Body of pancreas (tissue), 4 donors: ENCODE results near the gene HESX1. TPM values are rescaled to one million over a fixed set of nuclear protein-coding genes. Genes with fewer than 3 reads are reported as not detected.

ENCODE experiments used
- ATAC-seq: fragments of 150-250 bp; one replicate; pipeline ENCODE4 v1.9.1; 2016
- DNase-seq, 4 donors: peaks; one replicate each; pipeline ENCODE4 v3.0.0-alpha.2; 2019
- H3K27ac ChIP-seq, 4 donors: fragments of 200-600 bp; sonication (generic); 1 replicate in 3 of 4; 2 replicates in 1 of 4; pipeline versions ENCODE4 v1.5.1 to v1.6.1; 2016 to 2019; ENCODE audit warnings: mild to moderate bottlenecking in 1 of 4, mixed read lengths in 1 of 4, moderate library complexity in 1 of 4
- H3K27me3 ChIP-seq, 2 donors: fragments of 200-600 bp; sonication (generic); one replicate each; pipeline ENCODE4 v1.6.0; 2016; ENCODE audit warnings: mild to moderate bottlenecking in 1 of 2
- H3K36me3 ChIP-seq, 2 donors: fragments of 200-600 bp; sonication (generic); replicated peaks in 1 of 2; 2 replicates each; pipeline ENCODE4 v1.5.1; 2016; ENCODE audit warnings: low read depth in 2 of 2; ENCODE audit not compliant: insufficient read depth in 1 of 2
- H3K4me1 ChIP-seq: fragments of 200-600 bp; sonication (generic); one replicate; pipeline ENCODE4 v1.6.0; 2016
- H3K4me3 ChIP-seq, 2 donors: fragments of 200-600 bp; sonication (generic); 1 replicate in 1 of 2; 2 replicates in 1 of 2; pipeline ENCODE4 v1.5.1; 2016 to 2019
- H3K9me3 ChIP-seq, 3 donors: fragments of 200-600 bp; sonication (generic); 1 replicate in 2 of 3; 2 replicates in 1 of 3; pipeline ENCODE4 v1.5.1; 2016
- CTCF ChIP-seq, 7 experiments: fragments of 450-650 bp in 4 of 7; fragments of 200-600 bp in 3 of 7; sonication (generic) in 3 of 7; IDR thresholded peaks; one replicate each; pipeline ENCODE4 v1.5.1; 2016 to 2019; ENCODE audit warnings: antibody characterized with exemption in 7 of 7
- POLR2A ChIP-seq, 3 donors: fragments of 450-650 bp; IDR thresholded peaks; one replicate each; pipeline ENCODE4 v1.6.1; 2016; ENCODE audit warnings: antibody characterized with exemption in 3 of 3, mild to moderate bottlenecking in 2 of 3
- WGBS, 2 donors: methylation state at CpG; one replicate each; pipeline ENCODE4 v1.1.5; 2017; 5-methylcytosine and 5-hydroxymethylcytosine counted together
- intact Hi-C: fragments of 100-400 bp; cut with DNase I; formaldehyde crosslinking; loops from one replicate; pipeline ENCODE4 v1.15.1; 2023
- total RNA-seq, 2 donors: library from RNA; depleted of rRNA; stranded (reverse); fragments of >200 nt; gene quantifications; one replicate each; pipeline ENCODE4 v1.1.0, GENCODE V29; 2016

Gene HESX1
- total RNA-seq, 2 donors from 2014 or later, result not detected

- intact Hi-C loops, result no loop called here
- Histone ChIP-seq H3K36me3 (no peaks in the 10 kb centered on the region), H3K4me3 (no peak overlapping the region), H3K27me3 (no peaks in the 10 kb centered on the region), H3K9me3 (no peaks in the 10 kb centered on the region), H3K4me1 (no peaks in the 10 kb centered on the region), H3K27ac (no peak overlapping the region)
- DNase-seq (no peak), ATAC-seq (no peak)
- TF ChIP-seq CTCF (IDR thresholded peaks at IDR 0.05) (no peak), POLR2A (IDR thresholded peaks at IDR 0.05) (no peak)
- WGBS, 2 donors, result 83 to 85% methylated on average over 19 of the region's 19 CpGs
Measured at GRCh38 chr3:57152151-57153143, 47.3 kb downstream of the HESX1 start.

GRCh38 chr3:57151749-57152148 is 48.0 kb downstream of the HESX1 start:
- Histone ChIP-seq H3K4me3 (no peak overlapping the region), H3K36me3 (no peaks in the 10 kb centered on the region), H3K4me1 (no peaks in the 10 kb centered on the region), H3K27me3 (no peaks in the 10 kb centered on the region), H3K27ac (no peak overlapping the region), H3K9me3 (no peaks in the 10 kb centered on the region)
- intact Hi-C loops, result no loop called here
- ATAC-seq (no peak), DNase-seq (no peak)
- WGBS, 2 donors, result 55 to 88% methylated on average over 3 of the region's 3 CpGs
- TF ChIP-seq CTCF (IDR thresholded peaks at IDR 0.05), result no peak
- TF ChIP-seq POLR2A (IDR thresholded peaks at IDR 0.05), result no peak

- H3K27ac ChIP-seq, result no peak overlapping the region
- intact Hi-C loops, result no loop called here
Measured at GRCh38 chr3:57151021-57151449, 48.7 kb downstream of the HESX1 start.

GRCh38 chr3:57150113-57150581 is 49.6 kb downstream of the HESX1 start:
- Histone ChIP-seq H3K4me3 (no peak overlapping the region), H3K27ac (no peak overlapping the region), H3K36me3 (no peaks in the 10 kb centered on the region), H3K9me3 (no peaks in the 10 kb centered on the region), H3K4me1 (no peaks in the 10 kb centered on the region), H3K27me3 (no peaks in the 10 kb centered on the region)
- ATAC-seq (no peak), DNase-seq (no peak)
- TF ChIP-seq POLR2A (IDR thresholded peaks at IDR 0.05), result no peak
- TF ChIP-seq CTCF (IDR thresholded peaks at IDR 0.05), result no peak
- WGBS, 2 donors, result 75 to 87% methylated on average over 6 to 7 of the region's 7 CpGs
- intact Hi-C loops, result no loop called here

More at GRCh38 chr3:57151021-57151449, 48.7 kb downstream of the HESX1 start:
- H3K4me3 ChIP-seq, result no peak overlapping the region
- WGBS, 2 donors, result 65 to 80% methylated on average over 2 of the region's 2 CpGs
- H3K4me1 ChIP-seq, result no peaks in the 10 kb centered on the region
- no peaks in the 10 kb centered on the region for H3K9me3 ChIP-seq
- ATAC-seq, result no peak
- H3K27me3 ChIP-seq, result no peaks in the 10 kb centered on the region
- TF ChIP-seq CTCF (IDR thresholded peaks at IDR 0.05) (no peak), POLR2A (IDR thresholded peaks at IDR 0.05) (no peak)
- H3K36me3 ChIP-seq, result no peaks in the 10 kb centered on the region
- DNase-seq, result no peak

Other genes with a start within 250 kb of the HESX1 start
- gene SPATA12, start 139.3 kb downstream of the HESX1 start, total RNA-seq, result not detected
- 1 to 10 TPM; 1.3 to 2.3 TPM for gene IL17RD, start 34.6 kb downstream of the HESX1 start, total RNA-seq
- gene APPL1, start 27.8 kb upstream of the HESX1 start, total RNA-seq, result 10 to 100 TPM; 28.0 to 31.9 TPM
- not detected for gene ASB14, start 92.7 kb upstream of the HESX1 start, total RNA-seq